GM12891 (cell line): Measurements from ENCODE around the gene CCSER1.

Experiments
- DNase-seq: peaks from one replicate; pipeline ENCODE4 v3.0.0; 2011; ENCODE audit warnings: low spot score; ENCODE audit not compliant: insufficient read length
- FAIRE-seq: peaks from 2 replicates; lab custom pipeline; 2011; peaks lifted over from hg19 to GRCh38; lab: Jason Lieb, UNC
- PAX5 ChIP-seq: IDR thresholded peaks from 2 replicates; pipeline ENCODE4 v1.6.1; 2011; ENCODE audit warnings: low read length, moderate library complexity, mild to moderate bottlenecking; ENCODE audit not compliant: insufficient read depth, severe bottlenecking
- POLR2A ChIP-seq: IDR thresholded peaks from 2 replicates; pipeline ENCODE4 v1.6.1; 2011; ENCODE audit warnings: low read depth, low read length, control low read depth
- POLR2AphosphoS5 ChIP-seq: IDR thresholded peaks from 2 replicates; pipeline ENCODE4 v1.6.1; 2011; ENCODE audit warnings: low read depth, low read length, control low read depth
- POU2F2 ChIP-seq: IDR thresholded peaks from 2 replicates; pipeline ENCODE4 v1.6.1; 2011; ENCODE audit warnings: low read depth, mild to moderate bottlenecking, control low read depth, low read length, moderate library complexity
- SPI1 ChIP-seq: IDR thresholded peaks from 2 replicates; pipeline ENCODE4 v1.6.1; 2011; ENCODE audit warnings: low read depth, low read length, control low read depth
- TAF1 ChIP-seq: IDR thresholded peaks from 2 replicates; pipeline ENCODE4 v1.6.1; 2011; ENCODE audit warnings: low read depth, low read length, control low read depth

CCSER1 gene

GRCh38 chr4:90545380-90545779, 418.2 kb downstream of the CCSER1 start:
- no peak for DNase-seq
- TF ChIP-seq POLR2A (no peak), SPI1 (no peak), TAF1 (no peak), POU2F2 (no peak), PAX5 (no peak), POLR2AphosphoS5 (no peak)
- no peak for FAIRE-seq

- TF ChIP-seq TAF1 (no peak), SPI1 (no peak), POU2F2 (no peak), PAX5 (no peak), POLR2A (no peak)
- FAIRE-seq (no peak), DNase-seq (no peak)
Observed at GRCh38 chr4:90546114-90546513, 418.9 kb downstream of the CCSER1 start.

DNA sequence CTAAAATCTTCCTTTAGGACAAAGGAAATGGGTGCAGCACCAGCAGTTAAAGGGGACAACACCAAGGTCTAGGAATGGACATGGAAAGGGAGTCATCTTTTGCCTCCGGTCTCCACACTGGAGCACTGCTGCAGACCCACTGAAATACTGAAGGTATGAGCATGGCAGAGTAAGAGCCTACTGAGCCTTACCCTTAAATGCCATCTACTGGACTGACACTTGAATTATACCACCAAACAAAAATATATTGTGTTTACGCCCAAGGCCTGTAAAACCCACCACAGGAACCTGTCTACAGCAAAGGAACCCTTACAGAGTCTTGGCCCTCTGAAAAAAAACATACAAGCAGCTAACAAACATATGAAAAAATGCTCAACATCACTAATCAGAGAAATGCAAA, 443.4 kb downstream of the CCSER1 start:
- DNase-seq (no peak), FAIRE-seq (no peak)
- TF ChIP-seq SPI1: no peak
- no peak for TF ChIP-seq POU2F2
- TF ChIP-seq PAX5: no peak
- TF ChIP-seq POLR2AphosphoS5: no peak
- no peak for TF ChIP-seq TAF1
- no peak for TF ChIP-seq POLR2A

DNA sequence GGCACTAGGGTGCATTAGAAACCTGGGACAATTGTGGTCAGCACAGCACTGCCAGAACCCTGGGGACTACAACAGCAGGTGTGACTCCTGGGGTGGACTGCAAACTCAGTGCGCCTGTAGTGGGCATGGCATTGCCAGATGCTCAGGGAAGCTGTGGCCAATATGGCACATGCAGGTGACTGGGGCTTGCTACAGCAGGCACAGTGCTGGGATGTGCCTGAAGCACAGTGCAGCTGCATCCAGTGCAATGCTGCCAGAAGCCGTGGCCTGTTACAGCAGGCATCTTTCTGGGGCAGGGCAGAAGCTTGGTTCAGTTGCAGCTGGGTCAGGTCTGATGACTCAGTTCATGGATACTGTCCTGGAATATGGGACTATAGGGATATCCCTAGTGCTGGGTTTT, 445.8 kb downstream of the CCSER1 start:
- peak; percentile 13 for FAIRE-seq
- TF ChIP-seq SPI1: no peak
- TF ChIP-seq POU2F2: no peak
- no peak for TF ChIP-seq TAF1
- TF ChIP-seq POLR2AphosphoS5: no peak
- no peak for TF ChIP-seq PAX5
- no peak for TF ChIP-seq POLR2A
- no peak for DNase-seq

DNA sequence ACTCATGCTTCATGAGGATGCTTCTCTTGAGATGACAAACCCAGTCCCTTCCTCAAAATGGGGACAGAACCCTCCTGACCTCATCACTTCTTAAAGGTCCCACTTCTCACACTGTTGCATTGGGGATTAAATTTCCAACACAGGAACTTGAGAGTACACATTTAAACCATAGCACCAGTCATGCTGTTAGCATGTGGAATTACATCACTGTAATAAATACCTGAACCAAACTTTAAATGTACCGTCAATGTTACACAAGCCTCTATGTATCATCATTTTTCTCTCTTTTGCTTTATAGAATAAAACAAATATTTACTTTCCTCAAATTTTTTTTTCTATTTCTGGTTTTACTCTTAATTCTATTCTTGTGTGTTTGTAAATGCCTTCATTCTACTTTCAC, 448.2 kb downstream of the CCSER1 start:
- TF ChIP-seq TAF1 (no peak), POLR2AphosphoS5 (no peak), PAX5 (no peak), SPI1 (no peak), POLR2A (no peak), POU2F2 (no peak)
- DNase-seq (no peak), FAIRE-seq (no peak)

GRCh38 chr4:90580326-90580725, 453.1 kb downstream of the CCSER1 start:
- FAIRE-seq: no peak
- no peak for DNase-seq
- TF ChIP-seq SPI1 (no peak), POLR2A (no peak), POU2F2 (no peak), POLR2AphosphoS5 (no peak), PAX5 (no peak), TAF1 (no peak)

- no peak for TF ChIP-seq TAF1
- TF ChIP-seq POU2F2: no peak
- no peak for TF ChIP-seq POLR2AphosphoS5
- FAIRE-seq (no peak), DNase-seq (no peak)
Observed at GRCh38 chr4:90582087-90582486, 454.9 kb downstream of the CCSER1 start.

- no peak for TF ChIP-seq POLR2AphosphoS5
- no peak for TF ChIP-seq POU2F2
- no peak for TF ChIP-seq SPI1
- TF ChIP-seq POLR2A: no peak
- no peak for TF ChIP-seq TAF1
- TF ChIP-seq PAX5: no peak
- DNase-seq (no peak), FAIRE-seq (no peak)
Observed at GRCh38 chr4:90584051-90584450, 456.9 kb downstream of the CCSER1 start.

DNA sequence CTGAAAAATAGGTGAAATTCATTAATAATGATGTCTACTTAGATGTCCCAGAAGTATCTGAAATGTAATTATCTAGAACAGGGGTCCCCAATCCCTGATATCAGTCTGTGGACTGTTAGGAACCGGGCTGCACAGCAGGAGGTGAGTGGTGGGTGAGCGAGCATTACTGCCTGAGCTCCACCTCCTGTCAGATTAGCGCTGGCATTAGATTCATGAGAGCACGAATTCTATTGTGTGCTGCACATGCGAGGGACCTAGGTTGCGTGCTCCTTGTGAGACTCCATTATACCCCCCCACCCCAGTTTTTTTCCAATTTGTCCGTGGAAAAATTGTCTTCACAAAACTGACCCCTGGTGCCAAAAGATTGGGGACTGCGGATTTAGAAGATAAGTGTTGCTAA, 458.8 kb downstream of the CCSER1 start:
- no peak for FAIRE-seq
- DNase-seq: no peak
- TF ChIP-seq TAF1 (no peak), PAX5 (no peak), POLR2A (no peak), POU2F2 (no peak), SPI1 (no peak)

DNA sequence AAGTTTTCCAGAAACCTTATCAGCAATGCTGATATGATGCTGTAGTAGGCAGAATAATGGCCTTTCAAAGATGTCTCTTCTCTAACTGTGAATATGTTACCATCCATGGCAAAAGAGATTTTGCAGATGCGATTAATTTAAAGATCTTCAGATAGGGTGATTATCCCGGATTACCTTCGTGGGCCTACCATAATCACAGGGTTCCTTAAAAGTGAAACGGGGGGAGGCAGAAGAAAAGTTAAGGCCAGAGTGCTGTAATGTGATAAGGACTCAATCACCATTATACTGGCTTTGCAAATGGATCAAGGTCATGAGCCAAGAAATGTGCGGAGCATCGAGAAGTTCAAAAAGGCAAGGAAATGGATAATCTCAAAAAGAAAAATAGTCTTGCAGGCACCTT, 459.6 kb downstream of the CCSER1 start:
- DNase-seq (no peak), FAIRE-seq (no peak)
- no peak for TF ChIP-seq POU2F2
- TF ChIP-seq TAF1: no peak
- TF ChIP-seq SPI1: no peak
- no peak for TF ChIP-seq POLR2A
- TF ChIP-seq POLR2AphosphoS5: no peak

DNA sequence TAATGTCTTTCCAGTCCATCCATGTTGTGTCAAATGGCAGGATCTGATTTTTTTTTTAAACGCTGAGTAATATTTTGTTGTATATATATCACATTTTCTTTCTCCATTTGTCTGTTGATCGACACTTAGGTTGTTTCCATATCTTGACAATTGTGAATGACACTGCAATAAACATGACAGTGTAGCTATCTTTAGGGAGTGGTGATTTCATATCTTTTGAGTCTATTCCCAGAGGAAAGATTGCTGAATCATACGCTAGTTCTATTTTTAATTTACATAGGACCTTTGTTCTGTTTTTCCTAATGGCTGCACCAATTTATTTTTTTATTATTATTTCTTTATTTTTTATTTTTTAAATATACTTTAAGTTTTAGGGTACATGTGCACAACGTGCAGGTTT, 470.7 kb downstream of the CCSER1 start:
- TF ChIP-seq POLR2AphosphoS5 (no peak), POU2F2 (no peak), SPI1 (no peak), TAF1 (no peak), POLR2A (no peak), PAX5 (no peak)

DNA sequence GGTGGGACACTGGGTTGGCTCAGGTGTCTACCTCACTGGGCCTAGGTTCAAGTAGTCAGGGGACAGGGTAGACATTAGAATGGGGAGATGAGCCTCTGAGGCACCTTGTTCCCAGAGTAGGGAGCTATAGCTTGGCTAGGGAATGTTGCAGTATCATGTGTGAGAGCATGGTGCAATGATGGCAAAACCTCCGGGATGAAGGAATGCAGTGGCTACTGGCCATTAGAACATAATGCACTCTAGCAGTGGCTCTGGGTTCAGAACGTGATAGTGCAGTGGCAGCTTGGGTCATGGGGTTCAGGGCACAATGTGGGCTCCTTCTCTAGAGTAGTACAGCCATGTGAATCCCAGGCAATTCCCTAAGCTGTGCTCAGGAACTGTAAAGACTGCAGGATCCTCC, 471.5 kb downstream of the CCSER1 start:
- FAIRE-seq: no peak
- DNase-seq: no peak
- TF ChIP-seq TAF1 (no peak), PAX5 (no peak), POU2F2 (no peak), POLR2AphosphoS5 (no peak), POLR2A (no peak), SPI1 (no peak)

More for the DNA sequence above, 470.7 kb downstream of the CCSER1 start:
- FAIRE-seq (no peak), DNase-seq (no peak)

- DNase-seq (no peak), FAIRE-seq (no peak)
- no peak for TF ChIP-seq SPI1
- no peak for TF ChIP-seq POLR2AphosphoS5
- TF ChIP-seq POU2F2: no peak
- TF ChIP-seq TAF1: no peak
- no peak for TF ChIP-seq PAX5
- no peak for TF ChIP-seq POLR2A
Observed at GRCh38 chr4:90602726-90603125, 475.5 kb downstream of the CCSER1 start.

- FAIRE-seq: no peak
- TF ChIP-seq TAF1 (no peak), POLR2AphosphoS5 (no peak), POLR2A (no peak), PAX5 (no peak), SPI1 (no peak), POU2F2 (no peak)
Observed at GRCh38 chr4:90603540-90603939, 476.3 kb downstream of the CCSER1 start.

More at GRCh38 chr4:90603540-90603939, 476.3 kb downstream of the CCSER1 start:
- DNase-seq: no peak
